Measurements from ENCODE around the gene PAPPA. TPM values are rescaled to one million over a fixed set of nuclear protein-coding genes. Genes with fewer than 3 reads are reported as not detected.

PAPPA gene
- total RNA-seq, 1 experiment from 2014 or later = 0.22 TPM

DNA sequence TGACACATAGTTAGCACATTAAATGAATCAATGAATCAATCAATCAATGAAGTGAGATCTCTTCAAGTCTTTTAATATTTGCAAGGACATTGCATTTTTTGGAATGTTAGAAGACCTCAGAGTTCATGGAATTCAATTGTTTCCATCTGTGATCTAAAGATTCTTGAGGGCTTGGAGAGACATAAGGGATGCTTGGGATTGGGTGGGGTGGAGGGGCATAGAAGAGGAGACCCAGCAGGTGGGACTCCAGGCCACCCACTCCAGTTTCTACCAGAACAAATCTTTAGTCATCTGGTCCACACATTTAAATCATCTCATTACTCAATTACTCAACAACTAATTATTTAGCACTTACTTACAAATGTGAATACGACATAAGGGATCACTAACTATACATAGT is 282.5 kb downstream of the PAPPA start:
- Mint-ChIP-seq H3K27ac (0 out of 2 replicates have a peak overlapping the region, but pooled peaks have one; percentile 15), H3K27me3 (ENCODE audit: low read depth) (no peaks in the 10 kb centered on the region), H3K4me3 (no peak overlapping the region), H3K9me3 (peaks cover 5% of the 10 kb centered on the region), H3K36me3 (peaks cover 9% of the 10 kb centered on the region), H3K4me1 (peaks cover 9% of the 10 kb centered on the region)
- ChIA-PET POLR2A (no interaction called here), CTCF (no interaction called here)
- ATAC-seq = no peak
- no peak for TF ChIP-seq ATF1 (CRISPR knock-in tag; IDR thresholded peaks at IDR 0.05)
- TF ChIP-seq NR1H2 (CRISPR knock-in tag; IDR thresholded peaks at IDR 0.05) = no peak
- no peak for TF ChIP-seq SMAD4 (CRISPR knock-in tag; IDR thresholded peaks at IDR 0.05)
- TF ChIP-seq ZNF671 (CRISPR knock-in tag; IDR thresholded peaks at IDR 0.05) = no peak
- no peak for TF ChIP-seq OVOL2 (CRISPR knock-in tag; IDR thresholded peaks at IDR 0.05; ENCODE audit: borderline replicate concordance)
- TF ChIP-seq NFE2L1 (CRISPR knock-in tag; IDR thresholded peaks at IDR 0.05) = no peak
- no peak for TF ChIP-seq ZBTB21 (CRISPR knock-in tag; IDR thresholded peaks at IDR 0.05; ENCODE audit: borderline replicate concordance)
- TF ChIP-seq ESRRA (CRISPR knock-in tag; IDR thresholded peaks at IDR 0.05; ENCODE audit: borderline replicate concordance) = no peak
- TF ChIP-seq, protein P1, sequence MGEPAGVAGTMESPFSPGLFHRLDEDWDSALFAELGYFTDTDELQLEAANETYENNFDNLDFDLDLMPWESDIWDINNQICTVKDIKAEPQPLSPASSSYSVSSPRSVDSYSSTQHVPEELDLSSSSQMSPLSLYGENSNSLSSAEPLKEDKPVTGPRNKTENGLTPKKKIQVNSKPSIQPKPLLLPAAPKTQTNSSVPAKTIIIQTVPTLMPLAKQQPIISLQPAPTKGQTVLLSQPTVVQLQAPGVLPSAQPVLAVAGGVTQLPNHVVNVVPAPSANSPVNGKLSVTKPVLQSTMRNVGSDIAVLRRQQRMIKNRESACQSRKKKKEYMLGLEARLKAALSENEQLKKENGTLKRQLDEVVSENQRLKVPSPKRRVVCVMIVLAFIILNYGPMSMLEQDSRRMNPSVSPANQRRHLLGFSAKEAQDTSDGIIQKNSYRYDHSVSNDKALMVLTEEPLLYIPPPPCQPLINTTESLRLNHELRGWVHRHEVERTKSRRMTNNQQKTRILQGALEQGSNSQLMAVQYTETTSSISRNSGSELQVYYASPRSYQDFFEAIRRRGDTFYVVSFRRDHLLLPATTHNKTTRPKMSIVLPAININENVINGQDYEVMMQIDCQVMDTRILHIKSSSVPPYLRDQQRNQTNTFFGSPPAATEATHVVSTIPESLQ (CRISPR knock-in tag; IDR thresholded peaks at IDR 0.05) = no peak
- no peak for DNase-seq (ENCODE audit: low spot score)

DNA sequence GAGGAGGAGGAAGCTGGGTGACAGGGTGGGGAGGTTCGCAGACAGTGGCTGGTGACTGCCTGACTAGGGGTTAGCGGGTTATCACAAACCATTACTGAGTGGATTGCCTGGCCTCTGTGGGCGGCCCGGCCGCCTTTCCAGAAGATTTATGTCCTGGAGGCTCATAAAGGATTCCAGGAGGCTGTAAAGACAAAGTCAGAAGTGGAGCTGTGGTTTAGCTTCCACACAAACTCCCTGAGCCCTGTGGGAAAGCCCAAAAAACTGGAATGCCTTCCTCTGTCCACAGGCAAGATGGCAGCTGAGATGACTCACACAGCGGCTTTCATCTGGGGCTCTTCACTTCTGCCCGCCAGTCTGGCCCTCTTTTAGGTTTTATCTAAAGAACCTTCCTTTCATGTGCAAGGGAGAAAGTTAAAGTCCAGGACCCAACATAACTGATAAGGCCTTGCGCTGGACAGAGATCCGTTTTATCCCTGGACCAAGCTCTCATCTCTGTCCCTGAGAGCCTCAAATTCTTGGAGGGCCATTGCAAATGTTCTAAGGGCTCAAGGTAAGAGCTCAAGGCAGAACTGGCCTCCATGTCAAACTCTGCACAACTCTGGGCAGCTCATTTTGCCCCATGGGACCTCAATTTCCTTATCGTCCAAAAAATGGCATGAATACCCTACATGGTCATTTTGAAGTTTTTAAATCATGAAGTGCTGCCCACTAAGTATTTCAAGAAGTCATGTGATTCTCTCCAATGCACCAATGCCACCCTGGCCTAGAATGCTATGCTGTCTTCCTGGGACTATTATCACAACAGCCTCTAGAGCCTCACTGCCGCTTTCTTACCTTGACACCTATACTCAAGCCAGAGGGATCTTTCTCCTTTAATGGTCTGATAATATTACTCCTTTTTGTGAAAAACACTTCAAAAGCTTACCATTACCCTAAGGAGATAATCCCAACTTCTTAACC is 284.1 kb downstream of the PAPPA start:
- Mint-ChIP-seq H3K27me3 (ENCODE audit: low read depth) (no peaks in the 10 kb centered on the region), H3K36me3 (peaks cover 9% of the 10 kb centered on the region), H3K4me3 (no peak overlapping the region), H3K27ac (no peak overlapping the region), H3K4me1 (peaks cover 9% of the 10 kb centered on the region), H3K9me3 (peaks cover 5% of the 10 kb centered on the region)
- ChIA-PET POLR2A (no interaction called here), CTCF (no interaction called here)
- ATAC-seq = no peak
- no peak for DNase-seq (ENCODE audit: low spot score)
- TF ChIP-seq ETV6 (CRISPR knock-in tag; IDR thresholded peaks at IDR 0.05) = no peak

DNA sequence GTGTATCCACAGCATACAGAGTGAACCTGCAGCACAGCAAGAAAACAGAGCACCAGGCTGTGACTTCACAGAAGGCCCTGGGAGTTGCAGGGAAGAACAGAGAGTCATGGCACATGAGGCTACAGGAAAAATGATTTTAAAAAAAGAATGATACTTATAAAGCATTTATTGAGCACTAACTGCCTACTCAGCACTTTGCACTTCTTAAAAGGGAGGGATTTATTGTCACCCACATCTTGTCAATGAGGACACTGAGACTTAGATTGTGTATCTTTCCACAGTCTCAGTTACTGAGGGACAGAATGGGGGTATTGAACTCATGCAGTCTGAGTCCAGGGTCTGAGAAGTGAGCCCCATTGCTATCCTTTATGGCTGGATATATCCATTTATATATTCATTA is 288.9 kb downstream of the PAPPA start:
- POLR2A ChIA-PET = no interaction called here

More for the DNA sequence above, 288.9 kb downstream of the PAPPA start:
- DNase-seq (ENCODE audit: low spot score) = no peak
- Mint-ChIP-seq H3K36me3 (peaks cover 4% of the 10 kb centered on the region), H3K4me3 (no peak overlapping the region), H3K4me1 (no peaks in the 10 kb centered on the region), H3K27ac (no peak overlapping the region), H3K27me3 (ENCODE audit: low read depth) (no peaks in the 10 kb centered on the region), H3K9me3 (no peaks in the 10 kb centered on the region)
- no peak for ATAC-seq
- CTCF ChIA-PET = no interaction called here
- no peak for TF ChIP-seq ERG (CRISPR knock-in tag; IDR thresholded peaks at IDR 0.05)
- TF ChIP-seq ZNF121 (CRISPR knock-in tag; IDR thresholded peaks at IDR 0.05) = no peak
- no peak for TF ChIP-seq USF1 (CRISPR knock-in tag; IDR thresholded peaks at IDR 0.05)
- TF ChIP-seq SMAD3 (CRISPR knock-in tag; IDR thresholded peaks at IDR 0.05; ENCODE audit: borderline replicate concordance) = no peak
- TF ChIP-seq, protein P2, sequence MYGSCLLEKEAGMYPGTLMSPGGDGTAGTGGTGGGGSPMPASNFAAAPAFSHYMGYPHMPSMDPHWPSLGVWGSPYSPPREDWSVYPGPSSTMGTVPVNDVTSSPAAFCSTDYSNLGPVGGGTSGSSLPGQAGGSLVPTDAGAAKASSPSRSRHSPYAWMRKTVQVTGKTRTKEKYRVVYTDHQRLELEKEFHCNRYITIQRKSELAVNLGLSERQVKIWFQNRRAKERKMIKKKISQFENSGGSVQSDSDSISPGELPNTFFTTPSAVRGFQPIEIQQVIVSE (CRISPR knock-in tag; IDR thresholded peaks at IDR 0.05; ENCODE audit: borderline replicate concordance) = no peak
- TF ChIP-seq, protein P3, sequence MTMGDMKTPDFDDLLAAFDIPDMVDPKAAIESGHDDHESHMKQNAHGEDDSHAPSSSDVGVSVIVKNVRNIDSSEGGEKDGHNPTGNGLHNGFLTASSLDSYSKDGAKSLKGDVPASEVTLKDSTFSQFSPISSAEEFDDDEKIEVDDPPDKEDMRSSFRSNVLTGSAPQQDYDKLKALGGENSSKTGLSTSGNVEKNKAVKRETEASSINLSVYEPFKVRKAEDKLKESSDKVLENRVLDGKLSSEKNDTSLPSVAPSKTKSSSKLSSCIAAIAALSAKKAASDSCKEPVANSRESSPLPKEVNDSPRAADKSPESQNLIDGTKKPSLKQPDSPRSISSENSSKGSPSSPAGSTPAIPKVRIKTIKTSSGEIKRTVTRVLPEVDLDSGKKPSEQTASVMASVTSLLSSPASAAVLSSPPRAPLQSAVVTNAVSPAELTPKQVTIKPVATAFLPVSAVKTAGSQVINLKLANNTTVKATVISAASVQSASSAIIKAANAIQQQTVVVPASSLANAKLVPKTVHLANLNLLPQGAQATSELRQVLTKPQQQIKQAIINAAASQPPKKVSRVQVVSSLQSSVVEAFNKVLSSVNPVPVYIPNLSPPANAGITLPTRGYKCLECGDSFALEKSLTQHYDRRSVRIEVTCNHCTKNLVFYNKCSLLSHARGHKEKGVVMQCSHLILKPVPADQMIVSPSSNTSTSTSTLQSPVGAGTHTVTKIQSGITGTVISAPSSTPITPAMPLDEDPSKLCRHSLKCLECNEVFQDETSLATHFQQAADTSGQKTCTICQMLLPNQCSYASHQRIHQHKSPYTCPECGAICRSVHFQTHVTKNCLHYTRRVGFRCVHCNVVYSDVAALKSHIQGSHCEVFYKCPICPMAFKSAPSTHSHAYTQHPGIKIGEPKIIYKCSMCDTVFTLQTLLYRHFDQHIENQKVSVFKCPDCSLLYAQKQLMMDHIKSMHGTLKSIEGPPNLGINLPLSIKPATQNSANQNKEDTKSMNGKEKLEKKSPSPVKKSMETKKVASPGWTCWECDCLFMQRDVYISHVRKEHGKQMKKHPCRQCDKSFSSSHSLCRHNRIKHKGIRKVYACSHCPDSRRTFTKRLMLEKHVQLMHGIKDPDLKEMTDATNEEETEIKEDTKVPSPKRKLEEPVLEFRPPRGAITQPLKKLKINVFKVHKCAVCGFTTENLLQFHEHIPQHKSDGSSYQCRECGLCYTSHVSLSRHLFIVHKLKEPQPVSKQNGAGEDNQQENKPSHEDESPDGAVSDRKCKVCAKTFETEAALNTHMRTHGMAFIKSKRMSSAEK (CRISPR knock-in tag; IDR thresholded peaks at IDR 0.05; ENCODE audit: borderline replicate concordance) = no peak
- TF ChIP-seq SOX15 (CRISPR knock-in tag; IDR thresholded peaks at IDR 0.05) = no peak

Measured in WTC11 (cell line).